Upper lobe of left lung (tissue), 4 donors: Measurements from ENCODE around the gene SPEM3.
"Not testable (repeated sequence)": the region's sequence is repeated elsewhere in the genome, so short reads cannot be mapped to it uniquely, and the experiment has no call there.

Experiments
- CTCF ChIP-seq, 6 experiments: fragments of 450-650 bp in 4 of 6; fragments of 200-600 bp in 2 of 6; sonication (generic) in 2 of 6; IDR thresholded peaks; one replicate each; pipeline ENCODE4 v1.5.1; 2016 to 2019; ENCODE audit warnings: antibody characterized with exemption in 6 of 6
- EP300 ChIP-seq, 4 donors: sonication (generic); formaldehyde crosslinking; IDR thresholded peaks; one replicate each; pipeline ENCODE4 v1.5.1; 2017; ENCODE audit warnings: antibody characterized with exemption in 4 of 4, control low read depth in 2 of 4

DNA sequence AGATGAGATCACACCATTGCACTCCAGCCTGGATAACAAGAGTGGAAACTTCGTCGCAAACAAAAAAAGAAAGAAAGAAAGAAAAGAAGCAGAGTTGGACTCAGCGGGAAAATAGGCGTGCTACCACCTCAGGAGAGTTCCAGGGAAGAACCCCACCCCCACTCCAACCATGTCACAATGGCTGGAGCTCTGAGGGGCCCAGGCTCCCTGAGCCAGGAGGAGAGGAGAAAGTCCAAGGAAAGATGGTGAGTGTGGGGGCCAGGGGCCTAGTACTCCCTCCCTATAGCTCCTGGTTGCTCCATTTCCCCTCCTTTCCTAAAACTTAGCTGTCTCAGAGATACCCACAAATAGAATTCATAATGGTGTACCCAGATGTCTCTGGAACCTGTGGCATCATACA lies 52.6 kb downstream of the SPEM3 start, which contains the start of gene SLC35G6:
- not testable (repeated sequence) for TF ChIP-seq EP300, CTCF (IDR thresholded peaks at IDR 0.05)
